IPS-18a (cell line): ENCODE data around the gene TSPAN4.

Source experiments
- H3K27ac ChIP-seq: one replicate; pipeline ENCODE4 v1.5.1; 2013; ENCODE audit warnings: low read length
- H3K27me3 ChIP-seq: one replicate; pipeline ENCODE4 v1.6.1; 2013; ENCODE audit warnings: mild to moderate bottlenecking, low read length; ENCODE audit not compliant: control insufficient read depth, insufficient read depth
- H3K36me3 ChIP-seq: one replicate; pipeline ENCODE4 v1.6.1; 2013; ENCODE audit warnings: low read depth, low read length; ENCODE audit not compliant: control insufficient read depth
- H3K4me1 ChIP-seq: one replicate; pipeline ENCODE4 v1.6.1; 2013; ENCODE audit warnings: low read depth, low read length; ENCODE audit not compliant: control insufficient read depth
- H3K4me3 ChIP-seq: one replicate; pipeline ENCODE4 v1.5.1; 2013; ENCODE audit warnings: low read length
- H3K9ac ChIP-seq: one replicate; pipeline ENCODE4 v1.6.1; 2013; ENCODE audit warnings: mild to moderate bottlenecking, low read length, moderate library complexity
- H3K9me3 ChIP-seq: one replicate; pipeline ENCODE4 v1.6.1; 2013; ENCODE audit warnings: low read depth, low read length; ENCODE audit not compliant: control insufficient read depth

The TSPAN4 gene

DNA sequence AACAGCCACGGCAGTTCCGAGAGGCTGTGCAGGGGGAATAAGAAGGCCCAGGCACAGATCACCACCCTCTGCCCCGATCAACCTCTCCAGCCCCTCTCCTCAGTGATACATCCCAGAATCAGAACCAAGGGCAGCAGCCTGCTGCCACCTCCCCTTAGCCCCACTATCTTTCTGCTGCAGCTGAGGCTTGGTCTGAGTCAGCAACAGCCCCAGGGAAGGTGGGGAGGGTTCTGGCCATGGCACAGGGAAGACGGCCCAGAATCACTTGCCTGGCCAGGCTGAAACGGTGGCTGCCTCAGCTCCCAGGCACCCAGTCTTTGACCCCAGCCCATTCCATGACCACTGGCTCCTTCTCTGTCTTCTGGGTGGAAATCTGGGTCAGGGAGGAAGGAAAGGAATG lies 65.6 kb downstream of the TSPAN4 start:
- Histone ChIP-seq H3K36me3 (peaks cover 10% of the 10 kb centered on the region), H3K9me3 (no peaks in the 10 kb centered on the region), H3K27ac (no peak overlapping the region), H3K27me3 (no peaks in the 10 kb centered on the region), H3K4me3 (no peak overlapping the region), H3K9ac (no peak overlapping the region), H3K4me1 (peaks cover 8% of the 10 kb centered on the region)

DNA sequence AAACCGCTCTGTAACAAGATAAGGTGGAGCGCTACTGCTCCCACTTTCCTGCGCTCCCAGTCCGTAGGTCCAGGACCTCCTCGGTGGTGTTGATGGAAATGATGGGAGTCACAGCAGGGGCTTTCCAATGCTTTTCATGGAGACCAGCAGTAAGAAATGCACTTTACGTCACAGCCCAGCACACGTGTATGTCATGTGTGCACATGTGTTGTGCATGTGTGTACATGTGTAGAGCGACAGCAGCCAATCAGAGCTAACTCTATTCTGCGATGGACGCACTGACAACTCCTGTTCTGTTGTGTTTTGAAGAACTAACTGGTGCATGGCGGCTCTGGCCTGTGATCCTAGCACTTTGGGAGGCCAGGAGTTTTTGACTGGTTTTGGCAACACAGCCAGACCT lies 66.8 kb downstream of the TSPAN4 start:
- Histone ChIP-seq H3K27me3 (no peaks in the 10 kb centered on the region), H3K27ac (no peak overlapping the region), H3K9ac (no peak overlapping the region), H3K4me1 (peaks cover 8% of the 10 kb centered on the region), H3K4me3 (peak overlapping the region; percentile 86), H3K36me3 (peaks cover 5% of the 10 kb centered on the region), H3K9me3 (no peaks in the 10 kb centered on the region)

DNA sequence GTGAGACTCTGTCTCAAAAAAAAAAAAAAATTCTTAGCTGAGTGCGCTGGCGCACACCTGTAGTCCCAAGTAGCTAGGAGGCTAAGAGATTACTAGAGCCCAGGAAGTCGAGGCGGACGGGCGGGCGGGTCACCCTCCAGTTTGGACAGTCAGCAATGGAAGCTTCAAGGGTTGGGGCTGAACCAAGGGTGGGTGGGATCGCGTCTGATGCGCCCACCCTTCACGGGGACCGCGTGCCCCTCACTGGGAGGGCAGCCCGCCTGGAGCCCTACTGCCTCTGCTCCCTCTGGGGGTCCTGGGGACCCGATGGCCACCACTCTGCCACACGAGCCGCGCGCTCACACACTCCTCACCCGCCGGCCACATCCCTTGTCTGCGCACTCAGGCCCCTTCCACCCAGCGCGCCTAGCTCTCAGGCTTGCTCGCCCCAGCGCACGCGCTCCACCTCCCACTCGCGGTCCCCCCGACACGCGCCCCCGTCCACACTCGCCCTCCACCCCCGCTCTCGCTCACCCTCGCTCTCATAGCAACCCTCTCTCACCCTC lies 67.5 kb downstream of the TSPAN4 start:
- Histone ChIP-seq H3K4me1 (peaks cover 8% of the 10 kb centered on the region), H3K9ac (peak overlapping the region; percentile 66), H3K36me3 (no peaks in the 10 kb centered on the region), H3K27me3 (no peaks in the 10 kb centered on the region), H3K4me3 (peak overlapping the region; percentile 86), H3K9me3 (no peaks in the 10 kb centered on the region), H3K27ac (no peak overlapping the region)

DNA sequence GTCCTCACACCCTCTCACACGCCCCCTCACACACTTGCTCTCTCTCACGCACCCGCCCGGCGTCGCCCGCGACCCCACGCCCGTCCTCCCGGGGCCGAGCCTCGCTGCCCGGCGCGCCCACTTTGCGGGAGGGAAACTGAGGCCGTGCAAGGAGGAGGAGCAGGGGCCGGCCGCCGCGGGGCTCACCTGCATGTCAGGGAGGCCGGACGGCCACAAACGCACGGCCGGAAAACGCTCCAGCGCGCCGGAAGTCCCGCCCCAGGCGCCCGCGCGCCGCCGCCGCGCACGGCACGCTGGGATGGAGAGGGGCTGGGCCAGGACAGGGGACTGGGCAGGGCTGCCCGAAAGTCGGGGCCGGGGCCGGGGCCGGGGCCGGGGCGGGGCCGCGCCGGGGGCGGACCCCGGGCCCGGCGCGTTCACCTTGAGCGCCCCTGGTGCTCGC lies 68.0 kb downstream of the TSPAN4 start, which contains the start of gene CHID1:
Gene CHID1 (minus strand): TSS at position 222 of the 442 bp plus-strand sequence. CDS start 5,994 bp downstream, outside the sequence.
- H3K27ac ChIP-seq = peak within 1 kb of the TSS; percentile 71
- no peaks in the 10 kb centered on the region for H3K36me3 ChIP-seq

DNA sequence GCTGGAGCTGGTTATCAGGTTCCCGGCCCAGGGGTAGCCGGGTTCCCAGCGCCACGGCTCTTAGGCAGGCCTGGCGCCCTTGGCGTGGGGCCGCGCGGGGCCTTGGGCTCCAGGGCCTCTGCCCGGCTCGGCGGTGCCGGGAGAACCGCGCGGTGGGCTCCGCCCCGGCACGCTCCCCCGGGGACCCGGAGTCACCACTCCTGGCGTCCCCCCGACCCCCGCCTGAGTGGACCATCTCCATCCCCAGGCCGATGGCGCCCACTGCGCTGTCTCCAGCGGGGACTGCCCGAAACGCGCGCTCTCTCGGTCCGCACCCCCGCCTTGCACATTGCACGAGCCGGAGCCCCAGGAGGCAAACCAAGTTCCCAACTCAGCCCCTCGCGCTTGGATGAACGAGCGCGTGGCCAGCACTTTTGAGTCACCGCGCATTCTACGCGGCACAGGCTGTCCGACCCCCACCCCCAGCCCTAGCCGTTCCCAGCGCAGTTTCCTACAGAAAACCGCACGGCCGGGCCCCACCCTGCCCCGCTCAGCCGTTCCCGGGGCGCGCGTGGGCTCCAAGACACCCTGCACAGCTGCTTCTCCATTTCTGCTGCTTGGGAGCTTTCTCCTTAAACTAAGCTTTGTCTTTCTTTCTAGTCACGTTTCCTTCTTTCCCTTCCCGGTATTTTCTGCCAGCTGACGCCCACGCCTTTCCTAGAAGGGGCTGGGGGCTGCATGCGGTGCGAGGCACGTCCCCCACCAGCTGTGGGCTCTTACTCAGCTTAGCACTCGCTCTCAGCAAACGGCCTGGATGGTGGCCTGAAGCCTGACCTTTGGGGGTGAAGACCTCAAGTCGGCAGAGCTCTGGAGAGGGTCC lies 68.6 kb downstream of the TSPAN4 start:
- no peaks in the 10 kb centered on the region for H3K9me3 ChIP-seq
- peaks cover 8% of the 10 kb centered on the region for H3K4me1 ChIP-seq
- H3K9ac ChIP-seq = peak overlapping the region; percentile 86
- no peaks in the 10 kb centered on the region for H3K36me3 ChIP-seq
- no peaks in the 10 kb centered on the region for H3K27me3 ChIP-seq
- H3K4me3 ChIP-seq = peak overlapping the region; percentile 75
- peak overlapping the region; percentile 71 for H3K27ac ChIP-seq

More for the DNA sequence above, 68.0 kb downstream of the TSPAN4 start, which contains the start of gene CHID1:
- H3K9ac ChIP-seq = peak within 1 kb of the TSS; percentile 86
- peak within 1 kb of the TSS; percentile 86 for H3K4me3 ChIP-seq
- no peaks in the 10 kb centered on the region for H3K9me3 ChIP-seq
- no peaks in the 10 kb centered on the region for H3K27me3 ChIP-seq
- H3K4me1 ChIP-seq = peaks cover 8% of the 10 kb centered on the region

DNA sequence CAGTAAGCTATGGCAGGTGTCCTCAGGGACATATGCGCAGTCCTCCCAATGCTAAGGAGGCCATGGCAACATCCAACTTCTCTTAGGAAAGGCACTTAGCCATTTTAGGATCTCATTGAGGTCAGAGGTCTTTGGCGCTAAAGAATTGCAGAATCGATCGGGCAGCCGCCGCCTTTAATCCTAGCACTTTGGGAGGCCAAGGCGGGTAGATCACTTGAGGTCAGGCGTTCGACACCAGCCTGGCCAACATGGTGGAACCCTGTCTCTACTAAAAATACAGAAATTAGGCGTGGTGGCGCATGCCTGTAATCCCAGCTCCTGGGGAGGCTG lies 69.2 kb downstream of the TSPAN4 start:
- no peaks in the 10 kb centered on the region for H3K27me3 ChIP-seq
- H3K4me3 ChIP-seq = peak overlapping the region; percentile 75
- no peaks in the 10 kb centered on the region for H3K36me3 ChIP-seq
- peaks cover 8% of the 10 kb centered on the region for H3K4me1 ChIP-seq
- no peaks in the 10 kb centered on the region for H3K9me3 ChIP-seq
- peak overlapping the region; percentile 71 for H3K27ac ChIP-seq
- peak overlapping the region; percentile 86 for H3K9ac ChIP-seq

DNA sequence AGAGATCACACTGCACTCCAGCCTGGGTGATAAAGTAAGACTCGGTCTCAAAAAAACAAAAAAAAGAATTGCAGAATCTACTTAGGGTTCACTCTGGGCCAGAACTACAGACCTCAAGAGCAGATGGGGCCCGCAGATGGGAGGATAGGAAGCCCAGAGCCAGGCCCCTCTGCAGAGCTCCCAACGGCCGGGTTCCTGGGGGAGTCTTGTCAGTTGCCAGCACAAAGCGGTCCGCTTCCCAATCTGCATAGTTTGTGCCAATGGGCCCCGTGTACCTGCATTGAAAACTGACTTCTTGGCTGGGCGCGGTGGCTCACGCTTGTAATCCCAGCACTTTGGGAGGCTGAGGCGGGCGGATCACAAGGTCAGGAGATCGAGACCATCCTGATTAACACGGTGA lies 69.6 kb downstream of the TSPAN4 start:
- no peaks in the 10 kb centered on the region for H3K27me3 ChIP-seq
- H3K27ac ChIP-seq = no peak overlapping the region
- H3K9ac ChIP-seq = no peak overlapping the region
- H3K9me3 ChIP-seq = no peaks in the 10 kb centered on the region
- no peak overlapping the region for H3K4me3 ChIP-seq
- H3K4me1 ChIP-seq = peaks cover 8% of the 10 kb centered on the region
- H3K36me3 ChIP-seq = no peaks in the 10 kb centered on the region

DNA sequence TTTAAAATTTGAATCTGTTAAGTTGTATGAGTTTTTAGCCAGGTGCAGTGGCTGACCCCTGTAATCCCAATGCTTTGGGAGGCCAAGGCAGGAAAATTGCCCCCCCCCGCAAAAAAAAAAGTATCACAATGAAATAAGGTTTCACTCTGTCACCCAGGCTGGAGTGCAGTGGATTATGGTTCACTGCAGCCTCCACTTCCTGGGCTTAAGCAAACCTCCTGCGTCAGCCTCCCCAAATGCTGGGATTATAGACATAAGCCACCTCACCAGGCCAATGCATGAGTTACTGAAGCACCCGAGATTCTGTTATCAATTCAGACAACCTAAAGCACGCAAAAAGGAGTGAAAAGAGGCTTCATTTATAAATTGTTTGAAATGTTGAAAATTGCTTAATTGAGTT lies 70.4 kb downstream of the TSPAN4 start:
- no peak overlapping the region for H3K4me3 ChIP-seq
- H3K4me1 ChIP-seq = peaks cover 8% of the 10 kb centered on the region
- H3K9ac ChIP-seq = no peak overlapping the region

DNA sequence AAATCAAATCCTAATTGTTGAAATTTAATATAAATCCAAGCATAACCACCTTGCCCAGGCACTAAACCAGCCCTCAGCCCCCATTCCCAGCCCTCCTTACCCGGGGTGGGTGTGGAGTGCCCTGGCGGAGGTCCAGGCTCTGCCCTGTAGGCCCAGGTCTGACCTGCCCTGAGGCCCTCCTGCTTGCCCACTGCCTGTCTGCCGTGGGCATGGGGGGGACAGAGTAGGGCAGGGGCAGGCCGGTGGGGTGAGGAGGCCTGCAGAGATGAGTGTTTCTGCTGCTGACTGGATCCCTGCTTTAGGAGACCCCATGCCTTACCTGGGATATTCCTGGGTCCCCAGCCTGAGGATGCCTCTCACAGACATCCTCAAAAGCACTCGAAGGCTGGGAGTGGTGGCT lies 71.6 kb downstream of the TSPAN4 start:
- Histone ChIP-seq H3K4me1 (peaks cover 8% of the 10 kb centered on the region), H3K36me3 (no peaks in the 10 kb centered on the region), H3K27me3 (no peaks in the 10 kb centered on the region), H3K9ac (no peak overlapping the region), H3K4me3 (no peak overlapping the region), H3K27ac (no peak overlapping the region), H3K9me3 (no peaks in the 10 kb centered on the region)

More for the DNA sequence above, 70.4 kb downstream of the TSPAN4 start:
- Histone ChIP-seq H3K9me3 (no peaks in the 10 kb centered on the region), H3K27me3 (no peaks in the 10 kb centered on the region), H3K36me3 (no peaks in the 10 kb centered on the region), H3K27ac (no peak overlapping the region)

DNA sequence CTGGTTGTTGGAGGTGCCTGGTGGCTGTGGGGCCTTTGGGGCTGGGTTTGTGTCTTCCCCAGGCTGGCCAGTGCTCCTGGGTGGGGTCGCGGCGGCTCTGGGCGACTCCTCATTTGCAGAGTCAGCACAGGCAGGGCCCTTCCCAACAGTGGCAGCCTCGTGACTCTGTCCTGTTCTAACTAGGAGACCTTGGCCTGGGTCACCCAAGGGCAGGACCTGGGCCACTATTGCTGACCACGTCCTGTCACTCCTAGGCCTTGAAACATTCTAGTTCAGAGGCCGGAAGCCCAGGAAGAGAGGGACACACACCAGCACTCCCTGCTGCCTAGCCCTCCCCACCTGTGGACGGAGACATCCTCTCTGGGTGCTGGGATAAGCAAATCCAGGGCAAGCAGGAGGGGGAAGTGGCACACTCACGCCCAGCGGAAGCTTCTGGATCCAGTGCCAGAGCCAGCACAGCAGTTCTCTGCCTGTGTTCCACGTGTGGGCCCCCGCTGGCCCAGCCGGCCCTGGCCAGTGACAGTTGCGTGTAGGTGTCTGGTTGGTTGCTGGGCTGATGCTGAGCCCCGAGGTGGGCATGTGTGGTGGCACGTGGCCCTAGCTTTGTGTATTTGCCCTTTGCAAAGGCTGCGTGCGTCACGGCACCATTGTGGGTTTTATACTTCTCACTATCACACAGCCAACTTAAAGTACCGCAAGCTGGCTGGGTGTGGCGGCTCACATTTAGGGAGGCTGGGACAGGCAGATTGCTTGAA lies 72.3 kb downstream of the TSPAN4 start:
- H3K27ac ChIP-seq = no peak overlapping the region
- H3K4me3 ChIP-seq = no peak overlapping the region
- H3K27me3 ChIP-seq = no peaks in the 10 kb centered on the region
- H3K4me1 ChIP-seq = peaks cover 8% of the 10 kb centered on the region
- no peak overlapping the region for H3K9ac ChIP-seq
- H3K9me3 ChIP-seq = no peaks in the 10 kb centered on the region
- H3K36me3 ChIP-seq = no peaks in the 10 kb centered on the region
